Measurements from ENCODE around the gene KCNJ6.

The KCNJ6 gene

DNA sequence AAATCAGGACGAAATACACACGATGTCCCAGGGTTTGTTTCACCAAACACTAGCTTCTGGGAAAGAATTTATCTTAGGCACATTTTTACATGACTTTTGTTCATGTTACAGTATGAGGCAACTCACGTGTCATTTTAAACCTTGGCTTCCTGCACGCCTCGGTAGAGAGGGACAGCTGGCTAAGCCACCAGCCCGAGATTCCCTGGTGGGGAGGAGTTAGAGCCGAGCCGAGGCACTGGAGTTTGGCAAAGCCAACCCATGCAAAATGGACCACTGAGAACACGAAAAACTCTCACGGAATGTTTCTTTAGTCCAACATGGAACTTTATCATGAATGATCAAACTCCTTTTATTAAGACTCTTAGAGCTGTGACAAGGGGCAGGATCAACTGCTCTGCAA lies 309.7 kb downstream of the KCNJ6 start:
- DNase-seq (ENCODE audit: low read depth), result no peak
- no peak overlapping the region for H3K4me3 ChIP-seq (ENCODE audit: low read depth, low read length)
- TF ChIP-seq, protein P1, sequence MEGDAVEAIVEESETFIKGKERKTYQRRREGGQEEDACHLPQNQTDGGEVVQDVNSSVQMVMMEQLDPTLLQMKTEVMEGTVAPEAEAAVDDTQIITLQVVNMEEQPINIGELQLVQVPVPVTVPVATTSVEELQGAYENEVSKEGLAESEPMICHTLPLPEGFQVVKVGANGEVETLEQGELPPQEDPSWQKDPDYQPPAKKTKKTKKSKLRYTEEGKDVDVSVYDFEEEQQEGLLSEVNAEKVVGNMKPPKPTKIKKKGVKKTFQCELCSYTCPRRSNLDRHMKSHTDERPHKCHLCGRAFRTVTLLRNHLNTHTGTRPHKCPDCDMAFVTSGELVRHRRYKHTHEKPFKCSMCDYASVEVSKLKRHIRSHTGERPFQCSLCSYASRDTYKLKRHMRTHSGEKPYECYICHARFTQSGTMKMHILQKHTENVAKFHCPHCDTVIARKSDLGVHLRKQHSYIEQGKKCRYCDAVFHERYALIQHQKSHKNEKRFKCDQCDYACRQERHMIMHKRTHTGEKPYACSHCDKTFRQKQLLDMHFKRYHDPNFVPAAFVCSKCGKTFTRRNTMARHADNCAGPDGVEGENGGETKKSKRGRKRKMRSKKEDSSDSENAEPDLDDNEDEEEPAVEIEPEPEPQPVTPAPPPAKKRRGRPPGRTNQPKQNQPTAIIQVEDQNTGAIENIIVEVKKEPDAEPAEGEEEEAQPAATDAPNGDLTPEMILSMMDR (IDR thresholded peaks at IDR 0.05; ENCODE audit: low read depth, low read length, missing control alignments), result no peak

DNA sequence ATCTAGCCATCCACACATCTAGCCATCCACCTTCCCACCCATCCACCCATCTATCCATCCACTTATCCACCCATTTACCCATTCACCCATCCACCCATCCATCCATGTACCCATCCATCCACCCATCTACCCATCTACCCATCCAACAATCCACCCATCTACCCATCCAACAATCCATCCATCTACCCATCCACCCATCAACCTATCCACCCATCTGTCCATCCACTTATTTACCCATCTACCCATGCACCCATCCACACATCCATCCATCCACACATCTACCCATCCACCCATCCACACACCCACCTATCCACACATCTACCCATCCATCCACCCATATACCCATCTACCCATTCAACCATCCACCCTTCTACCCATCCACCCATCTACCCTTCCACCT lies 311.3 kb downstream of the KCNJ6 start:
- H3K4me3 ChIP-seq (ENCODE audit: low read depth, low read length), result no peak overlapping the region
- TF ChIP-seq, protein P1 (IDR thresholded peaks at IDR 0.05; ENCODE audit: low read depth, low read length, missing control alignments), result no peak
- DNase-seq (ENCODE audit: low read depth), result no peak

DNA sequence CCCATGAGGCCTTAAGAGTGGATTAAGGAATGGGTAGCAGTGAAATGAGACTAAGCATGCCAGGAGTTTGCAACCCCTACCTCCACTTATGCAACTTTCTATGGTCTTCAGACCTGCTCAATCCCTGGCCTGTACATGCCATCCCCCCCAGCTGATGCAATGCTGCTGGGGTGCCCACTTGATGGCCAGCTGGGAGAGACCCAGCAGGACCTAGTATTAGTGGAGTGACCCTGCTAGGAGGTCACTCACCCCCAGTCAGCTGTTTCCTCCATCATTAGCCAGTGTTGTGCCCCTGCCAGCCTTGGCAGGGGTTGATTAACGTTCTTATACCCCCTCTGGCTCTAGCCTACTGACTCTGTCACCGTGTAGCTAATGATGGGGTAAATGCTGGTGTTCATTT lies 313.1 kb downstream of the KCNJ6 start:
- no peak for DNase-seq (ENCODE audit: low read depth)
- no peak overlapping the region for H3K4me3 ChIP-seq (ENCODE audit: low read depth, low read length)
- TF ChIP-seq, protein P1 (IDR thresholded peaks at IDR 0.05; ENCODE audit: low read depth, low read length, missing control alignments), result no peak

DNA sequence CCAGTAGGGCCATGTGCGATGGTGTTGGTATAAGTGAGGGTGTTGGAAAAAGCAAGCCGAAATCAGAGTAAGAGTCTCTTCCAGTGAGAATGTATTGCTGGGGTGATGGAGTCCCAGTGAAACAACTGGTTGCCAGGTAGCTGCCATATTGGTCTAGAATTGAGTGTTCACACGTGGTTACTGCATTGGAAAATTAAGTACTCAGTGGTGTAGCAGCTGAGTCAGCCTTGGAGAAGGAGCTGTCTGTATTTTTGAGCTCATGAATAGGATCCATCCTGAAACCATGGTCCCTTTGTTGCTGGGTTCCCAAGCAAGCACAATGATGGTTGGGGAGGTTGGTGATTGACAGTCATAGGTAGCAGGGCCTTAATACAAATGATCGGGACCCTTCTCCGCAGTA lies 314.3 kb downstream of the KCNJ6 start:
- no peak for DNase-seq (ENCODE audit: low read depth)
- no peak overlapping the region for H3K4me3 ChIP-seq (ENCODE audit: low read depth, low read length)
- TF ChIP-seq, protein P1 (IDR thresholded peaks at IDR 0.05; ENCODE audit: low read depth, low read length, missing control alignments), result no peak

DNA sequence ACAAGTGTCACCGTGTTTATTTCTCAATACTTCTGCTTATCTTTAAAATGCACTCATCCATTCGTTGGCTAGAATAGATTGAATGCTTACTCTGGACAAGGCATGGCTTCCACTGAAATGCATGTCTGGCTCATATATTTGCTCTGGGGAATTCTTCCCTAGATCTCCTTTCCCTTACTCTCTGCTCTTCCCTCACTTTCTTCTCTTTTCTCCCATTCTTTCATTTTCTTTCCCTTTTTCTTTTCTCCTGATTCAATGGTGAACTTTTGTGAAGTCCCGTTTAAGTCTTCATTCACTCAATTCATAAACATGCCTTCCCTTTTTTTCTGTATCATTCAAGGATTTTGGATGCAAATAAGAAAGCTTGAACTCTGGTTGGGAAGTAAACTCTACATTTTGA lies 315.2 kb downstream of the KCNJ6 start:
- no peak overlapping the region for H3K4me3 ChIP-seq (ENCODE audit: low read depth, low read length)
- no peak for DNase-seq (ENCODE audit: low read depth)
- TF ChIP-seq, protein P1 (IDR thresholded peaks at IDR 0.05; ENCODE audit: low read depth, low read length, missing control alignments), result no peak

DNA sequence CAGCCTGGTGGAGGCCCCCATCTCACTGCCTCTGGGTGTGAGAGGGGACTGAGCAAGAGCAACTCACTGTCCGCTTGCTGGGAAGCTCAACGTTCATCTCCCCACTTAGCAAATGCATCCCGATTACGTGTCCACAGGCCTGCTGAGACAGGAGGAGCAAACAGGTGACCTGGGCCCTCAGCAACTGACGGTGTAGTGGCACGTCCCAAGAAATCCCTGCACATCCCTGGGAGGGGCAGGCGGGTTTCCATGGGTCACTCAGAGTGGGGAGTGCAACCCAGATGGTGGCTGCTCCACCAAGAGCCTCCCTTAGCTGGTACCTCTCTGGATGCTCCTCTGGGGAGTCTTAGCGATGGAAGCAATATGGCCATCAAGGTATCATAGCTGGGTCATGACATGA lies 320.3 kb downstream of the KCNJ6 start:
- no peak for DNase-seq (ENCODE audit: low read depth)
- H3K4me3 ChIP-seq (ENCODE audit: low read depth, low read length), result no peak overlapping the region
- TF ChIP-seq, protein P1 (IDR thresholded peaks at IDR 0.05; ENCODE audit: low read depth, low read length, missing control alignments), result no peak

DNA sequence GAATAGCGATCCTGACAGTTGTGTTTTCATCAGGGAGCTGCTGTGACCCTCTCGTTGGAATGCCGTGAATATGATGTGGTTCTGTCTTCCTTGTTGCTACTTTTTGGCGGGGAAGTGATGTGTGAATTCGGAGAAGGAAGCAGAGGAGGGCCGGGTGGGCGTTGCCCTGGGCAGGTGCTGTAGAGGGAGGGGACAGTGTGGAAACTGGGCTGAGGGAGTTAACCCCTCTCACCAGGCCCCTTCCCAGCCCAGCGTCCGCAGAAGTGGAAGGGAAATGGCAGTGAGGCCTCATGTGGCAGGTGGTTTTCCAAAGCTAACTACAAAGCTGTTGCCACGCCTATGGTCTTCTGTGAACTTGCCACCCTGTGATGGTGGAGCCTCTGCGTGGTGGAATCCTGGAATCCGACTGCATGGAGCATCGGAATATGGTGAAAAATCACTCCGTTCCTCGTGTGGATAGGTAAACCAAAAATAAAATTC lies 321.7 kb downstream of the KCNJ6 start:
- TF ChIP-seq, protein P1 (IDR thresholded peaks at IDR 0.05; ENCODE audit: low read depth, low read length, missing control alignments), result no peak
- H3K4me3 ChIP-seq (ENCODE audit: low read depth, low read length), result no peak overlapping the region
- DNase-seq (ENCODE audit: low read depth), result no peak

Data from GM12864 (cell line).